Sigmoid colon (tissue), 4 donors: Measurements from ENCODE around the gene LHX3.

Experiments
- POLR2AphosphoS5 ChIP-seq, 4 donors: sonication (generic); formaldehyde crosslinking; IDR thresholded peaks; one replicate each; pipeline ENCODE4 v1.6.1; 2017; ENCODE audit warnings: antibody characterized with exemption in 4 of 4
- TF ChIP-seq, protein P1 (sequence below), 4 experiments: fragments of 450-650 bp in 3 of 4; fragments of 200-600 bp in 1 of 4; IDR thresholded peaks; one replicate each; pipeline ENCODE4 v1.5.1; 2016 to 2019; ENCODE audit warnings: antibody characterized with exemption in 4 of 4, mild to moderate bottlenecking in 3 of 4, moderate library complexity in 2 of 4

DNA sequence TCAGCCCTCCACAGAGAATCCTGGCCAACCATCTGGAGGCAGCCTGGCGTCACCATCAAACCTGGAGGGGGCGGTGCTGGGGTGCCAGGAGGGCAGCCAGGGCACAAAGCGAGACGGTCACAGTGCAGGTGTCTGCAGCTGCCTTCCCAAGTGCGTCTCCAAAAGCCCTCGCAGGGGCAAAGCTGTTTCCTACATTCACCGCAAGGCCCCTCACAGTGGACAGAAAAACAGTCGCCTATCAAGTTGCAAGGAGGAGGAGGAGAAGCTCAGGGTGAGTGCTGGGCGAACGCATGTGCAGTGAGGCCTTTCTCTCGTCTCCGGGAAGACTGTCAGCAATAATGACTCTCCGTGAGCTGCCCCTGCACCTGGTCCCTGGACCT lies 18.0 kb upstream of the LHX3 start:
- TF ChIP-seq, protein P1, sequence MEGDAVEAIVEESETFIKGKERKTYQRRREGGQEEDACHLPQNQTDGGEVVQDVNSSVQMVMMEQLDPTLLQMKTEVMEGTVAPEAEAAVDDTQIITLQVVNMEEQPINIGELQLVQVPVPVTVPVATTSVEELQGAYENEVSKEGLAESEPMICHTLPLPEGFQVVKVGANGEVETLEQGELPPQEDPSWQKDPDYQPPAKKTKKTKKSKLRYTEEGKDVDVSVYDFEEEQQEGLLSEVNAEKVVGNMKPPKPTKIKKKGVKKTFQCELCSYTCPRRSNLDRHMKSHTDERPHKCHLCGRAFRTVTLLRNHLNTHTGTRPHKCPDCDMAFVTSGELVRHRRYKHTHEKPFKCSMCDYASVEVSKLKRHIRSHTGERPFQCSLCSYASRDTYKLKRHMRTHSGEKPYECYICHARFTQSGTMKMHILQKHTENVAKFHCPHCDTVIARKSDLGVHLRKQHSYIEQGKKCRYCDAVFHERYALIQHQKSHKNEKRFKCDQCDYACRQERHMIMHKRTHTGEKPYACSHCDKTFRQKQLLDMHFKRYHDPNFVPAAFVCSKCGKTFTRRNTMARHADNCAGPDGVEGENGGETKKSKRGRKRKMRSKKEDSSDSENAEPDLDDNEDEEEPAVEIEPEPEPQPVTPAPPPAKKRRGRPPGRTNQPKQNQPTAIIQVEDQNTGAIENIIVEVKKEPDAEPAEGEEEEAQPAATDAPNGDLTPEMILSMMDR (IDR thresholded peaks at IDR 0.05): no peak
- TF ChIP-seq POLR2AphosphoS5 (IDR thresholded peaks at IDR 0.05): no peak
